Endothelial cell of umbilical vein (primary cell): ENCODE data around the gene BABAM2. TPM values are rescaled to one million over a fixed set of nuclear protein-coding genes. Genes with fewer than 3 reads are reported as not detected.

ENCODE experiments used
- BruUV-seq: library from RNA; stranded (reverse); fragments of 400-500 nt; replicated peaks from 2 replicates; lab custom pipeline; 2021; lab: Mats Ljungman, UMichigan
- CTCF ChIA-PET: fragments of 300-600, 350-600 bp; sonication (Branson Sonifier 250); formaldehyde crosslinking; loops from one replicate; lab custom pipeline; 2021; ENCODE audit warnings: antibody characterized with exemption, inconsistent platforms; lab: Charles Lee
- POLR2A ChIA-PET: fragments of 300-600, 350-600 bp; sonication (Branson Sonifier 250); formaldehyde crosslinking; loops from one replicate; lab custom pipeline; 2021; ENCODE audit warnings: antibody characterized with exemption, inconsistent platforms; lab: Charles Lee
- DNase-seq: peaks from one replicate; pipeline ENCODE4 v3.0.0-alpha.2; 2011; ENCODE audit warnings: low read depth, low spot score
- FAIRE-seq: peaks from 2 replicates; lab custom pipeline; 2011; peaks lifted over from hg19 to GRCh38; lab: Jason Lieb, UNC
- H2AFZ ChIP-seq: 2 replicates; pipeline ENCODE4 v1.6.0; 2012; ENCODE audit warnings: low read depth, low read length, control low read depth, inconsistent platforms
- H3K27ac ChIP-seq: 2 replicates; pipeline ENCODE4 v1.5.1; 2011; ENCODE audit warnings: low read depth, mild to moderate bottlenecking, control low read depth, low read length, moderate library complexity; ENCODE audit not compliant: insufficient read depth
- H3K27me3 ChIP-seq, 2 experiments: 2 replicates each; pipeline versions ENCODE4 v1.6.0 to v1.6.1; 2011; ENCODE audit warnings: low read length in 2 of 2, mixed read lengths in 1 of 2; ENCODE audit not compliant: control insufficient read depth in 2 of 2, insufficient read depth in 2 of 2
- H3K36me3 ChIP-seq, 2 experiments: 2 replicates in 1 of 2; 3 replicates in 1 of 2; pipeline ENCODE4 v1.5.1; 2011; ENCODE audit warnings: low read length in 2 of 2, mild to moderate bottlenecking in 1 of 2, moderate library complexity in 1 of 2; ENCODE audit not compliant: control insufficient read depth in 2 of 2, insufficient read depth in 2 of 2; ENCODE audit errors: extremely low read depth in 1 of 2
- H3K4me1 ChIP-seq: 3 replicates; pipeline ENCODE4 v1.5.1; 2011; ENCODE audit warnings: mild to moderate bottlenecking, low read length; ENCODE audit not compliant: control insufficient read depth, insufficient read depth; ENCODE audit errors: extremely low read depth
- H3K4me2 ChIP-seq: 2 replicates; pipeline ENCODE4 v1.6.1; 2011; ENCODE audit warnings: low read length, control low read depth, mixed read lengths; ENCODE audit not compliant: insufficient read depth
- H3K4me3 ChIP-seq, 3 experiments: fragments of 200-600 bp in 1 of 3; sonication (generic), shearing (Covaris generic) in 1 of 3; replicated peaks in 1 of 3; 2 replicates each; pipeline ENCODE4 v1.5.1; 2011 to 2016; ENCODE audit warnings: control low read depth in 3 of 3, low read length in 3 of 3, mild to moderate bottlenecking in 2 of 3, inconsistent platforms in 1 of 3, low read depth in 1 of 3, moderate library complexity in 1 of 3; ENCODE audit not compliant: insufficient read depth in 1 of 3
- H3K79me2 ChIP-seq: 2 replicates; pipeline ENCODE4 v1.6.0; 2012; ENCODE audit warnings: low read length, inconsistent platforms; ENCODE audit not compliant: control insufficient read depth, insufficient read depth
- H3K9ac ChIP-seq: replicated peaks from 2 replicates; pipeline ENCODE3; 2011; ENCODE audit warnings: low read length, control low read depth; ENCODE audit not compliant: insufficient read depth; ENCODE audit errors: extremely low read depth
- H3K9me1 ChIP-seq: replicated peaks from 3 replicates; pipeline ENCODE4 v1.6.0; 2011; ENCODE audit warnings: mild to moderate bottlenecking, low read length; ENCODE audit not compliant: control insufficient read depth, insufficient read depth; ENCODE audit errors: extremely low read depth
- H3K9me3 ChIP-seq: replicated peaks from 2 replicates; pipeline ENCODE4 v1.5.1; 2012; ENCODE audit warnings: low read length, inconsistent platforms; ENCODE audit not compliant: control insufficient read depth, insufficient read depth
- H4K20me1 ChIP-seq: replicated peaks from 2 replicates; pipeline ENCODE3; 2011; ENCODE audit warnings: mild to moderate bottlenecking, low read length; ENCODE audit not compliant: control insufficient read depth, insufficient read depth; ENCODE audit errors: extremely low read depth
- EZH2 ChIP-seq: IDR thresholded peaks from 2 replicates; pipeline ENCODE4 v1.6.1; 2012; ENCODE audit warnings: borderline replicate concordance, low read depth, mild to moderate bottlenecking, moderate library complexity, low read length, inconsistent platforms; ENCODE audit not compliant: severe bottlenecking
- FOS ChIP-seq: IDR thresholded peaks from 2 replicates; pipeline ENCODE4 v1.6.1; 2011; ENCODE audit warnings: mild to moderate bottlenecking, low read length, moderate library complexity, borderline replicate concordance; ENCODE audit not compliant: insufficient read depth
- GATA2 ChIP-seq: IDR thresholded peaks from 2 replicates; pipeline ENCODE4 v1.7.0; 2011; ENCODE audit warnings: low read depth, mild to moderate bottlenecking, moderate library complexity, mixed read lengths, low read length; ENCODE audit not compliant: insufficient read length, insufficient read depth
- JUN ChIP-seq: IDR thresholded peaks from 2 replicates; pipeline ENCODE4 v1.6.1; 2011; ENCODE audit warnings: borderline replicate concordance, low read depth; ENCODE audit not compliant: insufficient read length, insufficient read depth
- MYC ChIP-seq: IDR thresholded peaks from one replicate; pipeline ENCODE4 v1.6.1; 2011; ENCODE audit warnings: mild to moderate bottlenecking, low read depth, low read length
- POLR2A ChIP-seq: IDR thresholded peaks from 2 replicates; pipeline ENCODE4 v1.6.1; 2012; ENCODE audit warnings: low read depth, mild to moderate bottlenecking, control low read depth, low read length
- POLR2AphosphoS5 ChIP-seq: IDR thresholded peaks from 2 replicates; pipeline ENCODE4 v1.6.1; 2012; ENCODE audit warnings: low read depth, mild to moderate bottlenecking, control low read depth, low read length, moderate library complexity; ENCODE audit not compliant: insufficient read depth
- dilution Hi-C: fragments of 300-500 bp; cut with MboI; formaldehyde crosslinking; loops from one replicate; pipeline ENCODE4 v1.15.0; 2019; ENCODE audit warnings: low sequenced_read_pairs; ENCODE audit not compliant: extremely low pct_ligation_motif_present
- intact Hi-C: fragments of 100-400 bp; cut with micrococcal nuclease; formaldehyde crosslinking; loops from one replicate; pipeline ENCODE4 v1.10.0; 2022
- polyA plus RNA-seq, 4 experiments: library from polyadenylated mRNA; depleted of rRNA in 3 of 4; stranded (reverse) in 3 of 4; unstranded in 1 of 4; fragments of >200 nt; gene quantifications; 2 replicates each; pipeline versions ENCODE4 v1.2.1 to v1.2.3, GENCODE V29; 2011 to 2012; ENCODE audit warnings: missing spikeins in 1 of 4
- total RNA-seq: library from RNA; stranded (reverse); gene quantifications from 2 replicates; pipeline ENCODE4 v1.2.3, GENCODE V29; 2021
- TF ChIP-seq, protein P1 (sequence below), 2 donors: IDR thresholded peaks; 1 replicate in 1 of 2; 2 replicates in 1 of 2; pipeline ENCODE4 v1.5.1; 2011; ENCODE audit warnings: low read length in 2 of 2, mild to moderate bottlenecking in 2 of 2, moderate library complexity in 2 of 2, control low read depth in 1 of 2, inconsistent platforms in 1 of 2, low read depth in 1 of 2; ENCODE audit not compliant: insufficient read depth in 1 of 2; ENCODE audit errors: extremely low read depth in 1 of 2
- TF ChIP-seq, protein P2 (sequence below): IDR thresholded peaks from 2 replicates; pipeline ENCODE4 v1.6.1; 2011; ENCODE audit not compliant: insufficient read depth, insufficient read length

The BABAM2 gene
- total and polyA plus RNA-seq, 2 donors (not counting 3 experiments of a cell fraction or from before 2014, with no cell fraction given) = 19.9 to 27.6 TPM

DNA sequence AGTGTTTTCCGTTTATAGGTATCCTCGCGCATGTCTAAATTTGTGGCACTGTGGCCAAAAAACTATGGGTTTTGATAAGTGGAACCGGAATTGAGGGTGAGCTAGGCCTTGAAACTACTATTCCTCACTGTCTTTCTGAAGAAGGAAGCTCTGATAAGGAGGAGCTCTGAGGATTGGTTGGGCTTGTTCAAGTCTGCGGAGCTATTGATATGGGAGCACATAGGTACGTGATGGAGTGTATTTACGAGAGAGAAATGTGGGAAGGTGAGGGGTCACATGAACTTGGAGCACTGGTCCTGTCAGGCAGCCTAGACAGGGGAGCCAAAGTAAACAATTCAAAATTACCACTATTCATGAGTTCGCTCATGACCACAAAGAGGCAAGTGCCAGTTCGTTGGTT lies 131.4 kb downstream of the BABAM2 start:
- no peak overlapping the region for H3K4me2 ChIP-seq
- H3K4me1 ChIP-seq = no peaks in the 10 kb centered on the region
- H3K36me3 ChIP-seq = no peaks in the 10 kb centered on the region
- intact Hi-C loops (no loop called here), dilution Hi-C loops (no loop called here)
- no peaks in the 10 kb centered on the region for H3K79me2 ChIP-seq
- H4K20me1 ChIP-seq = no peaks in the 10 kb centered on the region
- H3K9ac ChIP-seq = no peak overlapping the region
- CTCF ChIA-PET = no interaction called here
- FAIRE-seq (no peak), DNase-seq (no peak)
- H3K9me3 ChIP-seq = no peaks in the 10 kb centered on the region
- no peaks in the 10 kb centered on the region for H3K27me3 ChIP-seq
- no peaks in the 10 kb centered on the region for H3K9me1 ChIP-seq
- H3K4me3 ChIP-seq = no peak overlapping the region
- no peak overlapping the region for H2AFZ ChIP-seq
- TF ChIP-seq EZH2 = no peak
- TF ChIP-seq, protein P1, sequence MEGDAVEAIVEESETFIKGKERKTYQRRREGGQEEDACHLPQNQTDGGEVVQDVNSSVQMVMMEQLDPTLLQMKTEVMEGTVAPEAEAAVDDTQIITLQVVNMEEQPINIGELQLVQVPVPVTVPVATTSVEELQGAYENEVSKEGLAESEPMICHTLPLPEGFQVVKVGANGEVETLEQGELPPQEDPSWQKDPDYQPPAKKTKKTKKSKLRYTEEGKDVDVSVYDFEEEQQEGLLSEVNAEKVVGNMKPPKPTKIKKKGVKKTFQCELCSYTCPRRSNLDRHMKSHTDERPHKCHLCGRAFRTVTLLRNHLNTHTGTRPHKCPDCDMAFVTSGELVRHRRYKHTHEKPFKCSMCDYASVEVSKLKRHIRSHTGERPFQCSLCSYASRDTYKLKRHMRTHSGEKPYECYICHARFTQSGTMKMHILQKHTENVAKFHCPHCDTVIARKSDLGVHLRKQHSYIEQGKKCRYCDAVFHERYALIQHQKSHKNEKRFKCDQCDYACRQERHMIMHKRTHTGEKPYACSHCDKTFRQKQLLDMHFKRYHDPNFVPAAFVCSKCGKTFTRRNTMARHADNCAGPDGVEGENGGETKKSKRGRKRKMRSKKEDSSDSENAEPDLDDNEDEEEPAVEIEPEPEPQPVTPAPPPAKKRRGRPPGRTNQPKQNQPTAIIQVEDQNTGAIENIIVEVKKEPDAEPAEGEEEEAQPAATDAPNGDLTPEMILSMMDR (IDR thresholded peaks at IDR 0.05; ENCODE audit: extremely low read depth in 1 of 2, insufficient read depth in 1 of 2, low read depth in 1 of 2, low read length in 2 of 2) = no peak
- POLR2A ChIA-PET = no interaction called here
- H3K27ac ChIP-seq = no peak overlapping the region
- no TSS peak for BruUV-seq

DNA sequence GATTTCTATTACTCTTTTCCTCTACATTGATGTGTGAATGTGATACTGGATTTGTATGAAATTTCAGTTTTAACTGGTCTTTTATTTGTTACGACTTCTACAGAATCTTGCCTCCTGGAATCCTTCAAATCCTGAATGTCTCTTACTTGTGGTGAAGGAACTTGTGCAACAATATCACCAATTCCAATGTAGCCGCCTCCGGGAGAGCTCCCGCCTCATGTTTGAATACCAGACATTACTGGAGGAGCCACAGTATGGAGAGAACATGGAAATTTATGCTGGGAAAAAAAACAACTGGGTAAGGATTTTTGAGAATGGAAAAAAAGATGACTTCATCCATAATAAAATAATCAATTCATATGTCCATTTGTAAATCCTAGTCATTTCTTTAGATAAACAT lies 134.6 kb downstream of the BABAM2 start:
- Histone ChIP-seq H3K36me3 (no peaks in the 10 kb centered on the region), H3K4me2 (no peak overlapping the region), H3K79me2 (no peaks in the 10 kb centered on the region), H3K9ac (no peak overlapping the region), H3K4me1 (no peaks in the 10 kb centered on the region), H4K20me1 (no peaks in the 10 kb centered on the region), H3K9me3 (no peaks in the 10 kb centered on the region), H3K4me3 (no peak overlapping the region), H2AFZ (no peak overlapping the region), H3K9me1 (no peaks in the 10 kb centered on the region), H3K27ac (no peak overlapping the region), H3K27me3 (no peaks in the 10 kb centered on the region)
- FAIRE-seq (no peak), DNase-seq (no peak)
- TF ChIP-seq, protein P1 (IDR thresholded peaks at IDR 0.05; ENCODE audit: extremely low read depth in 1 of 2, insufficient read depth in 1 of 2, low read depth in 1 of 2, low read length in 2 of 2) = no peak
- TF ChIP-seq GATA2 (no peak), POLR2AphosphoS5 (no peak), EZH2 (no peak), JUN (no peak), POLR2A (no peak), MYC (no peak), FOS (no peak)
- TF ChIP-seq, protein P2, sequence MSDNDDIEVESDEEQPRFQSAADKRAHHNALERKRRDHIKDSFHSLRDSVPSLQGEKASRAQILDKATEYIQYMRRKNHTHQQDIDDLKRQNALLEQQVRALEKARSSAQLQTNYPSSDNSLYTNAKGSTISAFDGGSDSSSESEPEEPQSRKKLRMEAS = no peak
- no TSS peak for BruUV-seq
- ChIA-PET POLR2A (no interaction called here), CTCF (no interaction called here)
- intact Hi-C loops (no loop called here), dilution Hi-C loops (no loop called here)
